OCI-LY7 (cell line): ENCODE measurements around the gene PTCD1. TPM values are rescaled to one million over a fixed set of nuclear protein-coding genes. Genes with fewer than 3 reads are reported as not detected.
"Not testable (repeated sequence)": the region's sequence is repeated elsewhere in the genome, so short reads cannot be mapped to it uniquely, and the experiment has no call there.

ENCODE experiments used
- BruUV-seq: library from RNA; stranded (reverse); fragments of 400-500 nt; replicated peaks from 2 replicates; lab custom pipeline; 2021; lab: Mats Ljungman, UMichigan
- CTCF ChIA-PET: fragments of 300-600 bp; sonication (Branson Sonifier 250); formaldehyde crosslinking; loops from one replicate; lab custom pipeline; 2022; ENCODE audit warnings: antibody characterized with exemption; ENCODE audit not compliant: unreplicated experiment; lab: Charles Lee
- POLR2A ChIA-PET: fragments of 300-600 bp; sonication (Branson Sonifier 250); formaldehyde crosslinking; loops from one replicate; lab custom pipeline; 2022; ENCODE audit warnings: antibody characterized with exemption; lab: Charles Lee
- DNase-seq: peaks from one replicate; pipeline ENCODE4 v3.0.0-alpha.2; 2015; ENCODE audit warnings: low spot score
- H2AFZ ChIP-seq: fragments of 200-600 bp; sonication (generic), shearing (Covaris generic); 2 replicates; pipeline ENCODE4 v1.6.1; 2014; ENCODE audit warnings: mild to moderate bottlenecking, antibody characterized with exemption, low read length, moderate library complexity
- H3K27ac ChIP-seq: fragments of 200-600 bp; sonication (generic); 2 replicates; pipeline ENCODE4 v1.5.1; 2014; ENCODE audit warnings: mixed run types, low read depth, mild to moderate bottlenecking, moderate library complexity, low read length, inconsistent platforms; ENCODE audit not compliant: poor library complexity, severe bottlenecking
- H3K36me3 ChIP-seq: fragments of 200-600 bp; sonication (generic); 2 replicates; pipeline ENCODE4 v1.6.1; 2014; ENCODE audit warnings: mild to moderate bottlenecking, antibody characterized with exemption, low read length, moderate library complexity, mixed read lengths; ENCODE audit not compliant: insufficient read depth
- H3K4me1 ChIP-seq: fragments of 200-600 bp; sonication (generic); 2 replicates; pipeline ENCODE4 v1.5.1; 2014; ENCODE audit warnings: mild to moderate bottlenecking, low read length; ENCODE audit not compliant: insufficient read depth, poor library complexity, severe bottlenecking
- H3K4me2 ChIP-seq: fragments of 200-600 bp; sonication (generic); 2 replicates; pipeline ENCODE4 v1.6.1; 2014; ENCODE audit warnings: mild to moderate bottlenecking, low read length
- H3K4me3 ChIP-seq: fragments of 200-600 bp; sonication (generic); 2 replicates; pipeline ENCODE4 v1.5.1; 2014; ENCODE audit warnings: mild to moderate bottlenecking, low read depth, low read length; ENCODE audit not compliant: poor library complexity, severe bottlenecking
- H3K79me2 ChIP-seq: fragments of 200-600 bp; sonication (generic); 2 replicates; pipeline ENCODE4 v1.6.1; 2016; ENCODE audit warnings: low read depth, mild to moderate bottlenecking, low read length, moderate library complexity, mixed read lengths; ENCODE audit not compliant: insufficient read depth
- H3K9me2 ChIP-seq: fragments of 200-600 bp; sonication (generic); 2 replicates; pipeline ENCODE4 v1.6.1; 2016; ENCODE audit warnings: mild to moderate bottlenecking, low read length, mixed read lengths; ENCODE audit not compliant: insufficient read depth
- H3K9me3 ChIP-seq: fragments of 200-600 bp; sonication (generic); 2 replicates; pipeline ENCODE4 v1.6.1; 2014; ENCODE audit warnings: mild to moderate bottlenecking, mixed run types, low read length, mixed read lengths
- H4K20me1 ChIP-seq: fragments of 200-600 bp; sonication (generic); 2 replicates; pipeline ENCODE4 v1.6.1; 2014; ENCODE audit warnings: mild to moderate bottlenecking, antibody characterized with exemption, low read length, moderate library complexity, mixed read lengths; ENCODE audit not compliant: insufficient read depth
- EZH2phosphoT487 ChIP-seq: fragments of 200-600 bp; sonication (generic); IDR thresholded peaks from 2 replicates; pipeline ENCODE4 v1.6.1; 2018; ENCODE audit warnings: low read depth, borderline replicate concordance, mild to moderate bottlenecking, mixed run types, antibody characterized with exemption, low read length, moderate library complexity, mixed read lengths
- intact Hi-C: fragments of 100-400 bp; cut with micrococcal nuclease; formaldehyde crosslinking; loops from one replicate; pipeline ENCODE4 v1.10.0; 2022; ENCODE audit not compliant: unreplicated experiment
- total RNA-seq, 2 experiments: library from RNA; depleted of rRNA in 1 of 2; stranded (reverse); fragments of >200 nt in 1 of 2; shearing (Covaris generic) in 1 of 2; gene quantifications; 2 replicates each; pipeline ENCODE4 v1.2.3, GENCODE V29; 2014 to 2022
- TF ChIP-seq, protein P1 (sequence below): fragments of 200-600 bp; sonication (generic); conservative IDR thresholded peaks from 2 replicates; pipeline ENCODE4 v1.5.1; 2014; ENCODE audit warnings: mild to moderate bottlenecking, antibody characterized with exemption, low read length, moderate library complexity, mixed read lengths

PTCD1 gene
- total RNA-seq, 2 experiments from 2014 or later: 11.0 to 11.3 TPM

DNA sequence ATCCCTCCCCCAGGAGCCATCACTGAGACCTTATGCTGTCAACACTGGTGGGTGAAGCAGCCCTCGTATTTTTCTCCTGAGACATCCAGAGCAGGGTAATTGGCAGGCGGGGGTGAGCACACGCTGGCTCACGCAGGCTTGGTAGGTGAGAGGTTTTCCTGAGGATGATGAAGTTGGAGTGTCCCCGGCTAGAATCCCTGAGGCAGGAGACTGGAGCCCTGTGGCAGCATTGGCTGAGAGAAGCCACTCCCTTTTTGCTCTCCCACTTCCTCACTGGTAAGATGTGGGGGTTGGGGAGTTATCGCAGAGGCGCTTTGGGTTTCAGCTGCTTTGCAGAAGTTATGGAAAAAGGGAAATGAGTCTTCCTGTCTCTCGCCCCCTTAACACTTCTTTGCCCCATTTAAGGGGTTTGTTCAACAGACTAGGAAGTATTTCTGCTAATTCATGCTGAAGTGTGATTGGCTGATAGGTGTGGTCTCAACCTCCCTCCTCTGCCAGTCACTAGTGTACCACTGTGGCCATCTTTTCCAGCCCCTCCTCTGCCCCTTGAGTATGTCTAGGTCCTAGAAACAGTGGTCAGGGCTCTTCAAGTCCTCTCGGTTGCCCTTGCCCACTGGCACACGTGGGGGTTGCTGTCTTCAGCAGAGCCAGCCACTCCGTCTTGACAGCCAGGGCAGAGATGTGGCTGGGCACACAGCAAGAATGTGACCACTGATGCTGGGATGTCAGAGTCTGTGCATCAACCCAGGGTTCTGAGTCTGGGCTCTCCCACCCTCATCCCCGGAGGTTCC is 58.4 kb downstream of the PTCD1 start:
- BruUV-seq: TSS peak; percentile 54
- intact Hi-C loops: loop anchor here (2.0 kb wide), 1 partner anchor 29 kb away; the partner anchor contains the start of genes BUD31 and PDAP1
- Histone ChIP-seq H2AFZ (no peak overlapping the region), H3K27ac (peak overlapping the region; percentile 96), H3K4me2 (peak overlapping the region; percentile 90), H3K36me3 (peaks cover 44% of the 10 kb centered on the region), H4K20me1 (no peaks in the 10 kb centered on the region), H3K9me2 (no peaks in the 10 kb centered on the region), H3K4me1 (peaks cover 54% of the 10 kb centered on the region), H3K79me2 (peaks cover 63% of the 10 kb centered on the region), H3K4me3 (peak overlapping the region; percentile 63), H3K9me3 (no peaks in the 10 kb centered on the region; the same call in 1 of the 2 replicates)
- ChIA-PET CTCF (no interaction called here), POLR2A (interaction anchor here (1.3 kb wide), 1 partner anchor 28 kb away, joined by 8 read pairs; the partner anchor contains the start of genes BUD31 and PDAP1)
- TF ChIP-seq, protein P1, sequence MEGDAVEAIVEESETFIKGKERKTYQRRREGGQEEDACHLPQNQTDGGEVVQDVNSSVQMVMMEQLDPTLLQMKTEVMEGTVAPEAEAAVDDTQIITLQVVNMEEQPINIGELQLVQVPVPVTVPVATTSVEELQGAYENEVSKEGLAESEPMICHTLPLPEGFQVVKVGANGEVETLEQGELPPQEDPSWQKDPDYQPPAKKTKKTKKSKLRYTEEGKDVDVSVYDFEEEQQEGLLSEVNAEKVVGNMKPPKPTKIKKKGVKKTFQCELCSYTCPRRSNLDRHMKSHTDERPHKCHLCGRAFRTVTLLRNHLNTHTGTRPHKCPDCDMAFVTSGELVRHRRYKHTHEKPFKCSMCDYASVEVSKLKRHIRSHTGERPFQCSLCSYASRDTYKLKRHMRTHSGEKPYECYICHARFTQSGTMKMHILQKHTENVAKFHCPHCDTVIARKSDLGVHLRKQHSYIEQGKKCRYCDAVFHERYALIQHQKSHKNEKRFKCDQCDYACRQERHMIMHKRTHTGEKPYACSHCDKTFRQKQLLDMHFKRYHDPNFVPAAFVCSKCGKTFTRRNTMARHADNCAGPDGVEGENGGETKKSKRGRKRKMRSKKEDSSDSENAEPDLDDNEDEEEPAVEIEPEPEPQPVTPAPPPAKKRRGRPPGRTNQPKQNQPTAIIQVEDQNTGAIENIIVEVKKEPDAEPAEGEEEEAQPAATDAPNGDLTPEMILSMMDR: no peak
- TF ChIP-seq EZH2phosphoT487: no peak
- DNase-seq: peak; percentile 82

- POLR2A ChIA-PET: interaction anchor here (0.5 to 0.7 kb wide), 2 partner anchors 9 to 371 kb away, joined by 3 to 4 read pairs; no protein-coding TSS in a partner anchor
- H4K20me1 ChIP-seq, H3K9me2 ChIP-seq, DNase-seq, H2AFZ ChIP-seq, BruUV-seq, H3K9me3 ChIP-seq, CTCF ChIA-PET: not testable (repeated sequence)
- H3K36me3 ChIP-seq: peaks cover 44% of the 10 kb centered on the region
- H3K4me2 ChIP-seq: peak overlapping the region; percentile 90
- H3K4me1 ChIP-seq: peaks cover 54% of the 10 kb centered on the region
- H3K79me2 ChIP-seq: peaks cover 68% of the 10 kb centered on the region
- intact Hi-C loops: loop anchor here (2.0 to 5.0 kb wide), 2 partner anchors 29 to 118 kb away; partner anchors contain the start of genes BUD31 and PDAP1
- peak overlapping the region; percentile 96 for H3K27ac ChIP-seq
- peak overlapping the region; percentile 63 for H3K4me3 ChIP-seq
Measured at GRCh38 chr7:99379693-99380031, 58.9 kb downstream of the PTCD1 start.

GRCh38 chr7:99379043-99379577 is 59.5 kb downstream of the PTCD1 start:
- Histone ChIP-seq H3K9me2 (no peaks in the 10 kb centered on the region), H3K4me1 (peaks cover 54% of the 10 kb centered on the region), H3K27ac (peak overlapping the region; percentile 96), H3K79me2 (peaks cover 63% of the 10 kb centered on the region), H3K4me2 (peak overlapping the region; percentile 90), H4K20me1 (no peaks in the 10 kb centered on the region), H2AFZ (no peak overlapping the region), H3K36me3 (peaks cover 44% of the 10 kb centered on the region), H3K9me3 (no peaks in the 10 kb centered on the region; the same call in 1 of the 2 replicates), H3K4me3 (peak overlapping the region; percentile 63)
- POLR2A ChIA-PET: interaction anchor here (0.5 to 0.7 kb wide), 3 partner anchors 8 to 777 kb away, joined by 3 to 4 read pairs (median 3); no protein-coding TSS in a partner anchor
- CTCF ChIA-PET: no interaction called here
- TF ChIP-seq, protein P1: no peak
- no peak for TF ChIP-seq EZH2phosphoT487
- intact Hi-C loops: loop anchor here (5.0 kb wide), 1 partner anchor 118 kb away; no protein-coding TSS in a partner anchor
- DNase-seq: peak; percentile 34
- TSS peak; percentile 20 for BruUV-seq
